ENCODE results near the gene ABCC1. TPM values are rescaled to one million over a fixed set of nuclear protein-coding genes. Genes with fewer than 3 reads are reported as not detected.

Gene ABCC1
- total and polyA plus RNA-seq, 4 donors = 12.4 to 41.5 (median 31.3) TPM

DNA sequence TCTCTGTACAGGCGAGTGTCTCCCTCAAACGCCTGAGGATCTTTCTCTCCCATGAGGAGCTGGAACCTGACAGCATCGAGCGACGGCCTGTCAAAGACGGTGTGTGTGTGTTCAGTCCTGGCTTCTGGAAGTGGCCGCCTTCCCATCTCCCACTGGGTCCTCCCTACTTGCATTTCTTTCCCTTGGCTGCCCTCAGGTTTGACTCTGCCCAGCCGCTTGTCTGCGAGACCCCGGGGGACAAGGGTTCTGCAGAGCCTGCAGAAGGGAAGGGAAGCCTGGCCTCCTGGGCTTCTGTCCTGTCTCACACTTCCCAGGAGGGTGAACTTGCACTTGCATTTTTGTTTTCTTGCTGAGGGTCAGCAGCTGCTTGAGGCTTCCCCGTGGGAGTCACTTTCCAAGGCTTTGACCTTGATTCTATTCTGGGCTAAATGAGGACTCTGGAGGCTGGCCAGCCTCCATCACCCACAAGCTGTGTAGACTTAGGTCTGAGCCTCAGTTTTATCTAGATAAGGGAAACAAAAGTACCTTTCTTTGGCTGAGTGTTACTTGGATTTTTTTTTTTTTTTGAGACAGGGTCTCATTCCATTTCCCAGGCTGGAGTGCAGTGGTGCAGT is 122.3 kb downstream of the ABCC1 start:
- H3K27me3 ChIP-seq (ENCODE audit: control insufficient read depth in 3 of 3, insufficient read depth in 3 of 3, low read length in 2 of 3) = no peaks in the 10 kb centered on the region
- ATAC-seq (ENCODE audit: insufficient read depth, low FRiP score) (no peak), DNase-seq (peak in 1 of 3 donors; percentile 40)
- H3K9me3 ChIP-seq (ENCODE audit: control insufficient read depth in 4 of 4, insufficient read depth in 3 of 4, low read length in 3 of 4) = no peaks in the 10 kb centered on the region
- H3K4me1 ChIP-seq (ENCODE audit: control insufficient read depth in 5 of 5, insufficient read depth in 5 of 5, low read length in 5 of 5) = peaks cover 2 to 12% (median 6%) of the 10 kb centered on the region in 5 donors
- 73 to 76% methylated on average over 11 of the region's 11 CpGs for WGBS, 2 donors
- no peak overlapping the region for H3K9ac ChIP-seq (ENCODE audit: insufficient read depth in 1 of 2, low read length in 2 of 2)
- H3K27ac ChIP-seq (ENCODE audit: low read depth in 1 of 2, low read length in 1 of 2) = peak overlapping the region in 1 of 2 donors; percentile 32
- H3K36me3 ChIP-seq (ENCODE audit: control insufficient read depth in 4 of 4, insufficient read depth in 4 of 4, low read length in 4 of 4) = peaks cover 10 to 47% (median 11%) of the 10 kb centered on the region in 4 donors
- no peak overlapping the region for H3K4me3 ChIP-seq
- TF ChIP-seq CTCF (IDR thresholded peaks at IDR 0.05; ENCODE audit: control extremely low read depth, extremely low read depth) = no peak

DNA sequence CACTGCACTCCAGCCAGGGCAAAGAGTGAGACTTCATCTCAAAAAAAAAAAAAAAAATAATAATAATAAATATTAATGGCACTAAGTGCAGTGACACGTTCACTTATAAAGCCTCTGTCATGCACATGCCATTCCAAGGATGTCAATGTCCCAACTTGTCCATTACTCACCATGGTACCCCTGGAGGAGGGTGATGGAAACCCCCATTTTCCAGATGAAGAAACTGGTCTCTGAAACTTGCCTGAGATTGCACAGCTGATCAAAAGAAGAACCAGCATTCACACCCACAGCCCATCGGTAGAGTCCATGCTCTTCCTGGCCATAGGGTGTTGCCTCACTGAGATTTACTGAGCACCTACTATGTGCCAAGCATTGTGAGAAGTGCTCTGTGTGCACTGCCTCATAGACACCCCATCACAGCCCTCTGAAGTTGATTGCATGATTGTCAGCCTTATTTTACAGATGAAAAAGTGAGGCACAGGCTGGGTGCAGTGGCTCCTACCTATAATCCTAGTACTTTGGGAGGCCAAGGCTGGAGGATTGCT is 123.7 kb downstream of the ABCC1 start:
- Histone ChIP-seq H3K4me1 (ENCODE audit: control insufficient read depth in 5 of 5, insufficient read depth in 5 of 5, low read length in 5 of 5) (peaks cover 2 to 9% (median 6%) of the 10 kb centered on the region in 5 donors), H3K27ac (ENCODE audit: low read depth in 1 of 2, low read length in 1 of 2) (no peak overlapping the region), H3K9me3 (ENCODE audit: control insufficient read depth in 4 of 4, insufficient read depth in 3 of 4, low read length in 3 of 4) (no peaks in the 10 kb centered on the region), H3K4me3 (no peak overlapping the region), H3K36me3 (ENCODE audit: control insufficient read depth in 4 of 4, insufficient read depth in 4 of 4, low read length in 4 of 4) (peaks cover 9 to 46% (median 16%) of the 10 kb centered on the region in 4 donors), H3K27me3 (ENCODE audit: control insufficient read depth in 3 of 3, insufficient read depth in 3 of 3, low read length in 2 of 3) (no peaks in the 10 kb centered on the region), H3K9ac (ENCODE audit: insufficient read depth in 1 of 2, low read length in 2 of 2) (no peak overlapping the region)
- ATAC-seq (ENCODE audit: insufficient read depth, low FRiP score) (no peak), DNase-seq (no peak)
- WGBS, 2 donors = 61 to 85% methylated on average over 2 of the region's 2 CpGs
- no peak for TF ChIP-seq CTCF (IDR thresholded peaks at IDR 0.05; ENCODE audit: control extremely low read depth, extremely low read depth)

GRCh38 chr16:16073891-16074881 is 124.8 kb downstream of the ABCC1 start:
- no peak overlapping the region for H3K9ac ChIP-seq (ENCODE audit: insufficient read depth in 1 of 2, low read length in 2 of 2)
- H3K4me3 ChIP-seq = no peak overlapping the region
- no peaks in the 10 kb centered on the region for H3K9me3 ChIP-seq (ENCODE audit: control insufficient read depth in 4 of 4, insufficient read depth in 3 of 4, low read length in 3 of 4)
- H3K27ac ChIP-seq (ENCODE audit: low read depth in 1 of 2, low read length in 1 of 2) = peak overlapping the region in 1 of 2 donors; percentile 59
- peaks cover 8 to 42% (median 15%) of the 10 kb centered on the region in 4 donors for H3K36me3 ChIP-seq (ENCODE audit: control insufficient read depth in 4 of 4, insufficient read depth in 4 of 4, low read length in 4 of 4)
- peaks cover 2 to 9% (median 6%) of the 10 kb centered on the region in 5 donors for H3K4me1 ChIP-seq (ENCODE audit: control insufficient read depth in 5 of 5, insufficient read depth in 5 of 5, low read length in 5 of 5)
- H3K27me3 ChIP-seq (ENCODE audit: control insufficient read depth in 3 of 3, insufficient read depth in 3 of 3, low read length in 2 of 3) = no peaks in the 10 kb centered on the region
- WGBS, 2 donors = 42 to 61% methylated on average over 19 of the region's 19 CpGs
- TF ChIP-seq CTCF (IDR thresholded peaks at IDR 0.05; ENCODE audit: control extremely low read depth, extremely low read depth) = no peak
- DNase-seq (peak; percentile 67 to 78 (median 71)), ATAC-seq (ENCODE audit: insufficient read depth, low FRiP score) (peak; percentile 30)

Data from lung (tissue), 12 donors.